AG08395 (cell line): Measurements from ENCODE around the gene PRMT7.

Experiments used
- DNase-seq: peaks from one replicate; pipeline ENCODE4 v3.0.0; 2012; ENCODE audit warnings: mixed read lengths, low spot score

The PRMT7 gene

GRCh38 chr16:68396481-68396880 is 85.7 kb downstream of the PRMT7 start:
- peak; percentile 72 for DNase-seq

- DNase-seq: no peak
Measured at GRCh38 chr16:68397710-68398201, 86.9 kb downstream of the PRMT7 start.

- DNase-seq: no peak
Measured at GRCh38 chr16:68399456-68399855, 88.6 kb downstream of the PRMT7 start.

- DNase-seq: no peak
Measured at GRCh38 chr16:68400083-68400923, 89.5 kb downstream of the PRMT7 start.

- no peak for DNase-seq
Measured at GRCh38 chr16:68400924-68401460, 90.2 kb downstream of the PRMT7 start.

GRCh38 chr16:68401871-68402747 is 91.3 kb downstream of the PRMT7 start:
- DNase-seq: peak; percentile 84

- DNase-seq: no peak
Measured at GRCh38 chr16:68402748-68403040, 91.9 kb downstream of the PRMT7 start.

- no peak for DNase-seq
Measured at GRCh38 chr16:68403177-68403576, 92.4 kb downstream of the PRMT7 start.

GRCh38 chr16:68403704-68404103 is 92.9 kb downstream of the PRMT7 start:
- DNase-seq: no peak

GRCh38 chr16:68404736-68405345 is 94.0 kb downstream of the PRMT7 start:
- no peak for DNase-seq

GRCh38 chr16:68406458-68407152 is 95.8 kb downstream of the PRMT7 start:
- DNase-seq: peak; percentile 73
